Breast epithelium (tissue), 3 donors: ENCODE measurements around the gene TTLL11.

ENCODE experiments used
- CTCF ChIP-seq, 3 donors: fragments of 450-650 bp; IDR thresholded peaks; one replicate each; pipeline ENCODE4 v1.5.1; 2016 to 2017; ENCODE audit warnings: antibody characterized with exemption in 3 of 3, mild to moderate bottlenecking in 3 of 3, moderate library complexity in 3 of 3
- POLR2AphosphoS5 ChIP-seq, 3 donors: sonication (generic); formaldehyde crosslinking; IDR thresholded peaks; one replicate each; pipeline ENCODE4 v1.6.1; 2017; ENCODE audit warnings: antibody characterized with exemption in 3 of 3

GRCh38 chr9:121926351-121926801, 166.7 kb downstream of the TTLL11 start:
- TF ChIP-seq CTCF (IDR thresholded peaks at IDR 0.05) = no peak
- TF ChIP-seq POLR2AphosphoS5 (IDR thresholded peaks at IDR 0.05) = no peak
